ENCODE data around the gene AGMO. TPM values are rescaled to one million over a fixed set of nuclear protein-coding genes. Genes with fewer than 3 reads are reported as not detected.

AGMO gene
- total RNA-seq, 1 donor from 2014 or later = 0.20 TPM

DNA sequence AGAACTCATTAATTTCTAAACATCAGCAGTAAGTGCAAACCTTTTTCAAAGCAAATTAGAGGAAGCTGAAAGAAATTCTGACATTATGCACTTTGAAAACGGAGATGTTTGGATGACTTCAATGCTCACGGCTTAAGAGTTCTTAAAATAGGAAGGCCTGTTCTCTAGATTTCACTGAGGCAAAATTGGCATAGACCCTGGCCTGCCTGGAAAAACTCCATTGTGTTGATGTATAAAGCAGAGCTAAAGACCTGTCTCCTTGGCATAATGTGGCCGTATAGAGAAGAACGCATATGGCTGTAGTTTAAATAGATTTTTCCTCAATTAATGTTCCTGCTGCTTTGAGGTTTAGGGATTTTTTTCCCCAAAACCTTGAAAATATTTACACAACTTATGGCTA is 24.5 kb upstream of the AGMO start:
- H3K9me3 ChIP-seq = peaks cover 6% of the 10 kb centered on the region
- DNase-seq = no peak
- ATAC-seq = no peak
- TF ChIP-seq CTCF (IDR thresholded peaks at IDR 0.05) = no peak
- no peak overlapping the region for H3K27ac ChIP-seq
- no peaks in the 10 kb centered on the region for H3K27me3 ChIP-seq
- no peaks in the 10 kb centered on the region for H3K4me1 ChIP-seq
- no peaks in the 10 kb centered on the region for H3K36me3 ChIP-seq
- intact Hi-C loops (cut with DNase I) = no loop called here
- H3K4me3 ChIP-seq = no peak overlapping the region

- intact Hi-C loops (cut with DNase I) = no loop called here
Measured at GRCh38 chr7:15584575-15584974, 22.8 kb upstream of the AGMO start.

GRCh38 chr7:15582773-15583172 is 21.0 kb upstream of the AGMO start:
- H3K9me3 ChIP-seq = peaks cover 6% of the 10 kb centered on the region
- no peak overlapping the region for H3K4me3 ChIP-seq
- no peaks in the 10 kb centered on the region for H3K4me1 ChIP-seq
- no peak for TF ChIP-seq CTCF (IDR thresholded peaks at IDR 0.05)
- intact Hi-C loops (cut with DNase I) = no loop called here
- no peaks in the 10 kb centered on the region for H3K36me3 ChIP-seq
- H3K27ac ChIP-seq = no peak overlapping the region
- H3K27me3 ChIP-seq = no peaks in the 10 kb centered on the region
- no peak for ATAC-seq
- no peak for DNase-seq

More at GRCh38 chr7:15584575-15584974, 22.8 kb upstream of the AGMO start:
- no peaks in the 10 kb centered on the region for H3K4me1 ChIP-seq
- no peak overlapping the region for H3K4me3 ChIP-seq
- no peak overlapping the region for H3K27ac ChIP-seq
- DNase-seq (no peak), ATAC-seq (no peak)
- H3K36me3 ChIP-seq = no peaks in the 10 kb centered on the region
- H3K9me3 ChIP-seq = peaks cover 6% of the 10 kb centered on the region
- no peak for TF ChIP-seq CTCF (IDR thresholded peaks at IDR 0.05)
- no peaks in the 10 kb centered on the region for H3K27me3 ChIP-seq

DNA sequence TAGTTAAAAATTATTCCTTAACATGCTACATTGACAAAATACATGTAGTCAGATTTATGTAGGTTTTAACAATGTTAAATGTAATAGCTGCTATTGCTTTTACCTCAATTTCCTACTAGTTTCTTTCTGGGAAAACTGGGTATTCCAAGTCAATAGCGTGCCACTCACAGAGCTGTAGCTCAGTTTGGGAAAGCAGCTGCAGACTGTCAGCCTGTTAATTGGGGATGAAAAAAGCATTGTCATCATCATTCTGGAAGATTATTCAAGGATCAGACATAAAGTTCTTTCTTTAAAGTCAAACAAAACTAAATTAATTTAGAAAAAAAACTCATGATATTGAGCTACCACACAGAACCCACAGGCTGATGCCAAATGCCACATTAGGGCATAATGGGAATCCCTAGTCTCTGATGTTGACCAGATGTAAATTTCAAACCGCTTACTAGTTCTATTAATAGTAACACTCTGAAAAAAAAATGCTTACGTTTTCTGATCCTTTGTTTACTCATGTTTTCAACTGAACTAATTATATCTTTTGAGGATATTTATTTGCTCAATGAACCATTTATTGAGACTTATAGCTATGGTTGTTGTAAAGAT is 19.6 kb upstream of the AGMO start:
- H3K27ac ChIP-seq = no peak overlapping the region
- TF ChIP-seq CTCF (IDR thresholded peaks at IDR 0.05) = no peak
- ATAC-seq = no peak
- no peaks in the 10 kb centered on the region for H3K4me1 ChIP-seq
- peaks cover 6% of the 10 kb centered on the region for H3K9me3 ChIP-seq
- no peak overlapping the region for H3K4me3 ChIP-seq
- no peaks in the 10 kb centered on the region for H3K27me3 ChIP-seq
- no peak for DNase-seq
- intact Hi-C loops (cut with DNase I) = no loop called here
- no peaks in the 10 kb centered on the region for H3K36me3 ChIP-seq

GRCh38 chr7:15580604-15581351 is 19.0 kb upstream of the AGMO start:
- H3K4me3 ChIP-seq = no peak overlapping the region
- intact Hi-C loops (cut with DNase I) = no loop called here
- peaks cover 6% of the 10 kb centered on the region for H3K9me3 ChIP-seq
- H3K27me3 ChIP-seq = no peaks in the 10 kb centered on the region
- H3K4me1 ChIP-seq = no peaks in the 10 kb centered on the region
- H3K36me3 ChIP-seq = no peaks in the 10 kb centered on the region
- no peak for DNase-seq
- ATAC-seq = no peak
- H3K27ac ChIP-seq = no peak overlapping the region
- TF ChIP-seq CTCF (IDR thresholded peaks at IDR 0.05) = no peak
